Chondrocyte (in vitro differentiated cells): Measurements from ENCODE around the gene MORN1. TPM values are rescaled to one million over a fixed set of nuclear protein-coding genes. Genes with fewer than 3 reads are reported as not detected.

Experiments used
- DNase-seq: peaks from one replicate; pipeline ENCODE4 v3.0.0; 2021; ENCODE audit warnings: mixed read lengths, low spot score
- H3K27ac Mint-ChIP-seq: one replicate; pipeline ENCODE4 v1.8.0; 2021; ENCODE audit warnings: mild to moderate bottlenecking, moderate library complexity, mixed read lengths; ENCODE audit not compliant: unreplicated experiment
- H3K27me3 Mint-ChIP-seq: 2 replicates; pipeline ENCODE4 v1.8.0; 2021; ENCODE audit warnings: low read depth, mixed read lengths
- H3K36me3 Mint-ChIP-seq: 2 replicates; pipeline ENCODE4 v1.8.0; 2021; ENCODE audit warnings: low read depth, mixed read lengths
- H3K4me1 Mint-ChIP-seq: 2 replicates; pipeline ENCODE4 v1.8.0; 2021; ENCODE audit warnings: low read depth, mild to moderate bottlenecking, mixed read lengths
- H3K4me3 Mint-ChIP-seq: one replicate; pipeline ENCODE4 v1.8.0; 2021; ENCODE audit warnings: mild to moderate bottlenecking, moderate library complexity, mixed read lengths; ENCODE audit not compliant: unreplicated experiment
- H3K9me3 Mint-ChIP-seq: 2 replicates; pipeline ENCODE4 v1.8.0; 2021; ENCODE audit warnings: low read depth, mixed read lengths
- CTCF ChIP-seq: fragments of 200-600 bp; sonication (generic); IDR thresholded peaks from 2 replicates; pipeline ENCODE4 v1.5.0; 2021; ENCODE audit warnings: antibody characterized with exemption, mild to moderate bottlenecking, moderate library complexity
- total RNA-seq: library from RNA; stranded (reverse); gene quantifications from 3 replicates; pipeline ENCODE4 v1.2.1, GENCODE V29; 2021

The MORN1 gene
- total RNA-seq, 1 donor from 2014 or later, result 6.7 TPM

- no peak for DNase-seq
- Mint-ChIP-seq H3K36me3 (peaks cover 9% of the 10 kb centered on the region), H3K9me3 (no peaks in the 10 kb centered on the region), H3K4me1 (peaks cover 27% of the 10 kb centered on the region), H3K4me3 (no peak overlapping the region), H3K27me3 (no peaks in the 10 kb centered on the region), H3K27ac (peak overlapping the region; percentile 65)
- no peak for TF ChIP-seq CTCF
These were observed 89.6 kb downstream of the MORN1 start for GRCh38 chr1:2301607-2302291.

GRCh38 chr1:2300851-2301606 lies 90.3 kb downstream of the MORN1 start:
- Mint-ChIP-seq H3K27me3 (no peaks in the 10 kb centered on the region), H3K4me1 (peaks cover 32% of the 10 kb centered on the region), H3K36me3 (peaks cover 9% of the 10 kb centered on the region), H3K27ac (peak overlapping the region; percentile 65), H3K9me3 (no peaks in the 10 kb centered on the region), H3K4me3 (no peak overlapping the region)
- no peak for DNase-seq
- no peak for TF ChIP-seq CTCF

GRCh38 chr1:2300004-2300771 lies 91.2 kb downstream of the MORN1 start:
- TF ChIP-seq CTCF, result no peak
- H3K27ac Mint-ChIP-seq, result peak overlapping the region; percentile 61
- no peaks in the 10 kb centered on the region for H3K9me3 Mint-ChIP-seq
- no peaks in the 10 kb centered on the region for H3K27me3 Mint-ChIP-seq
- H3K4me3 Mint-ChIP-seq, result no peak overlapping the region
- peaks cover 4% of the 10 kb centered on the region for H3K36me3 Mint-ChIP-seq
- no peak for DNase-seq
- H3K4me1 Mint-ChIP-seq, result peaks cover 36% of the 10 kb centered on the region

GRCh38 chr1:2299131-2299627 lies 92.2 kb downstream of the MORN1 start:
- DNase-seq, result no peak
- Mint-ChIP-seq H3K9me3 (no peaks in the 10 kb centered on the region), H3K36me3 (peaks cover 3% of the 10 kb centered on the region), H3K4me3 (no peak overlapping the region), H3K4me1 (peaks cover 44% of the 10 kb centered on the region), H3K27me3 (no peaks in the 10 kb centered on the region), H3K27ac (peak overlapping the region; percentile 63)
- no peak for TF ChIP-seq CTCF

GRCh38 chr1:2298685-2299084 lies 92.7 kb downstream of the MORN1 start:
- DNase-seq, result no peak
- H3K27ac Mint-ChIP-seq, result peak overlapping the region; percentile 63
- no peak overlapping the region for H3K4me3 Mint-ChIP-seq
- peaks cover 49% of the 10 kb centered on the region for H3K4me1 Mint-ChIP-seq
- no peaks in the 10 kb centered on the region for H3K9me3 Mint-ChIP-seq
- no peaks in the 10 kb centered on the region for H3K27me3 Mint-ChIP-seq
- H3K36me3 Mint-ChIP-seq, result peaks cover 3% of the 10 kb centered on the region
- no peak for TF ChIP-seq CTCF
